Activated naive CD8-positive, alpha-beta T cell treated with anti-CD3 and anti-CD28 coated beads for 36 hours (primary cell): ENCODE data around the gene ST6GALNAC1. TPM values are rescaled to one million over a fixed set of nuclear protein-coding genes. Genes with fewer than 3 reads are reported as not detected.

Source experiments
- total RNA-seq, 2 experiments: library from RNA; stranded (reverse); gene quantifications; one replicate each; pipeline ENCODE4 v1.2.3, GENCODE V29; 2021

Gene ST6GALNAC1
- total RNA-seq, 2 experiments from 2014 or later, result not detected

Other genes starting within 250 kb of the ST6GALNAC1 start
- 10 to 100 TPM; 37.7 to 38.4 TPM for gene UBE2O, start 190.6 kb downstream of the ST6GALNAC1 start, total RNA-seq
- under 1 TPM in 1 of 2 experiments, not detected in 1; 0.36 TPM for gene AANAT, start 176.2 kb downstream of the ST6GALNAC1 start, total RNA-seq
- gene RHBDF2, start 142.3 kb downstream of the ST6GALNAC1 start, total RNA-seq, result 10 to 100 TPM; 20.7 to 22.2 TPM
- gene CYGB, start 106.0 kb downstream of the ST6GALNAC1 start, total RNA-seq, result under 1 TPM; 0.33 to 0.62 TPM
- under 1 TPM; 0.36 to 0.66 TPM for gene PRCD, start 103.7 kb downstream of the ST6GALNAC1 start, total RNA-seq
- gene ST6GALNAC2, start 57.9 kb downstream of the ST6GALNAC1 start, total RNA-seq, result not detected
- gene MXRA7, start 67.2 kb upstream of the ST6GALNAC1 start, total RNA-seq, result 10 to 100 TPM; 13.7 to 14.8 TPM
- gene JMJD6, start 82.8 kb upstream of the ST6GALNAC1 start, total RNA-seq, result 10 to 100 TPM; 54.6 to 55.8 TPM
- gene METTL23, start 83.1 kb upstream of the ST6GALNAC1 start, total RNA-seq, result 10 to 100 TPM; 30.0 to 30.6 TPM
- gene SRSF2, start 93.6 kb upstream of the ST6GALNAC1 start, total RNA-seq, result 100 to 1,000 TPM; 549 to 571 TPM
- gene MFSD11, start 94.4 kb upstream of the ST6GALNAC1 start, total RNA-seq, result 10 to 100 TPM; 14.4 to 16.0 TPM
- gene MGAT5B, start 224.6 kb upstream of the ST6GALNAC1 start, total RNA-seq, result under 1 TPM; 0.12 to 0.18 TPM